GM20431 (cell line): ENCODE measurements around the gene ROGDI.

ENCODE experiments used
- in situ Hi-C: fragments of 300-500 bp; cut with MseI, MboI; formaldehyde crosslinking; loops from one replicate; pipeline ENCODE4 v1.15.0; 2020; ENCODE audit warnings: low sequenced_read_pairs; ENCODE audit not compliant: unreplicated experiment

ROGDI gene

GRCh38 chr16:4772351-4772750, 30.1 kb downstream of the ROGDI start:
- in situ Hi-C loops, result no loop called here

DNA sequence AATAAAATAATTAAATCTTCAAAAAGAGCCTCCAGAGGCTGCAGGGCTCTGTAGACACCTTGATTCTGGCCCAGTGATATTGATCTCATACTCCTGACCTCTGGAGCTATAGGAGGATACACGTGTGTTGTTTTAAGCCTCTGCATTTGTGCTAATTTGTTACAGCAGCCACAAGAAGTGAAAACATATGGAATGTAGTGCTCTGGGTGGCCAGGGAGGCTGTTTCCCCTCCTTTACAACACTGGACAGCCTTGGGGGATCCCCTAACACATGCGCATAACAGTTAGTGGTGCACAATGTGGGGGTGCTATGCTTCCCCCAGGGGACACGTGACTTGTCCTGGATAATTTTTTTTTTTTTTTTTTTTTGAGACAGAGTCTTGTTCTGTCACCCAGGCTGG, 30.8 kb downstream of the ROGDI start:
- in situ Hi-C loops, result no loop called here

GRCh38 chr16:4769306-4769638, 33.2 kb downstream of the ROGDI start:
- in situ Hi-C loops, result no loop called here

GRCh38 chr16:4768549-4769305, 33.7 kb downstream of the ROGDI start:
- in situ Hi-C loops, result no loop called here

DNA sequence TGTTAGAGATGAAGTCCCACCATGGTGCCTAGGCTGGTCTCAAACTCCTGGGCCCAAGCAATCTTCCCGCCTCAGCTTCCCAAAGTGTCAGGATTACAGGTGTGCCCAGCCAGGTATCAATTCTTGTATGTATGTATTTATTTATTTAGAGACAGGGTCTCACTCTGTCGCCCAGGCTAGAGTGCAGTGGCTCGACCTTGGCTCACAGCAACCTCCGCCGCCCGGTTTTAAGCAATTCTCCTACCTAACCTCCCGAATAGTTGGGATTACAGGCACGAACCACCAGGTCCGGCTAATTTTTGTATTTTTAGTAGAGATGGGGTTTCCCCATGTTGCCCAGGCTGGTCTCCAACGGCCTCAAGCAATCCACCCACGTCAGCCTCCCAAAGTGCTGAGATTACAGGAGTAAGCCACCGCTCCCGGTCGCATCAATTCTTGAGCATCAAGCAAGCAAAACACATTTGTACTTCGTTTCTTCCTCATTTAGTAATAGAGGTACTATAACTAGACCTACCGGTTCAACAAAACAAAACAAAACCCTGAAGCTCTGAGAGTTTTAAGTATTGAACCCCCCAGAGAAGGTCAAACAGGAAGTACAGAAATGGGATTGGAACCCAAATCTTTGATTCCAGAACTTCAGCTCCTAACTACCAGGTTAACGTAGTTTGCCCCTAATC, 34.4 kb downstream of the ROGDI start:
- in situ Hi-C loops, result no loop called here

DNA sequence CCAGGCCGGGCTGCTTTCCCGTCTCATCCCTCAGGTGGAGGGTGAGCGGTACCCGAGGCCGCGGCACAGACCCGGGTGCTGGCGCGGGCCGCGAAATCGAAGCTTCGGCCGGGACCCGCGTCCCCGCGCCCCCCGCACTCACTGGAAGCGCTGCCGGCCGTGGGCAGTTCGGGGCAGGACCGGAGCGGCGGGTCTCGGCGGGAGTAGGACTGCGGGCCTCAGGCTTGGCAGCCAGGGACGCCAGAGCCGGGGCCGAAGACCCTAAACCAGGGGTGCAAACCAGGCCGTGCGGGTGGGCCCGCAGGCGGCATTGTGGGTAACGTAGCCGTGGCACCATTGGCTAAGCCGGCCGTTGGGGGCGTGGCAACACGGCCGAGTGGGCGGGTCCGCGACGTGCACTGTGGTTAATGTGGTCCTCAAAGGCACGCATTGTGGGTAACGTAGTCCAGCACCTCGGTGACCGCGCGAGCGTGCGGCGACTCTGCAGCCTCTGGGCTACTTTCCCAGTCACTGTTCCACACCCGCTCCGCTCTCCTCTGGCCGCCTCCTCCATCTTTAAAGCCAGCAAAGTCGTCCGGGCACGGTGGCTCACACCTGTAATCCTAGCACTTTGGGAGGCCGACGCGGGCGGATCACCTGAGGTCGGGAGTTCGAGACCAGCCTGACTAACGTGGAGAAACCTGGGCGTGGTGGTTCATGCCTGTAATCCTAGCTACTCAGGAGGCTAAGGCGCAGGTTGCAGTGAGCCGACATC, 35.4 kb downstream of the ROGDI start, which contains the start of gene ZNF500:
TSS of gene ZNF500 (minus strand) at position 288 of the 754 bp plus-strand sequence. CDS start 1,184 bp downstream, outside the sequence.
- in situ Hi-C loops, result no loop called here

DNA sequence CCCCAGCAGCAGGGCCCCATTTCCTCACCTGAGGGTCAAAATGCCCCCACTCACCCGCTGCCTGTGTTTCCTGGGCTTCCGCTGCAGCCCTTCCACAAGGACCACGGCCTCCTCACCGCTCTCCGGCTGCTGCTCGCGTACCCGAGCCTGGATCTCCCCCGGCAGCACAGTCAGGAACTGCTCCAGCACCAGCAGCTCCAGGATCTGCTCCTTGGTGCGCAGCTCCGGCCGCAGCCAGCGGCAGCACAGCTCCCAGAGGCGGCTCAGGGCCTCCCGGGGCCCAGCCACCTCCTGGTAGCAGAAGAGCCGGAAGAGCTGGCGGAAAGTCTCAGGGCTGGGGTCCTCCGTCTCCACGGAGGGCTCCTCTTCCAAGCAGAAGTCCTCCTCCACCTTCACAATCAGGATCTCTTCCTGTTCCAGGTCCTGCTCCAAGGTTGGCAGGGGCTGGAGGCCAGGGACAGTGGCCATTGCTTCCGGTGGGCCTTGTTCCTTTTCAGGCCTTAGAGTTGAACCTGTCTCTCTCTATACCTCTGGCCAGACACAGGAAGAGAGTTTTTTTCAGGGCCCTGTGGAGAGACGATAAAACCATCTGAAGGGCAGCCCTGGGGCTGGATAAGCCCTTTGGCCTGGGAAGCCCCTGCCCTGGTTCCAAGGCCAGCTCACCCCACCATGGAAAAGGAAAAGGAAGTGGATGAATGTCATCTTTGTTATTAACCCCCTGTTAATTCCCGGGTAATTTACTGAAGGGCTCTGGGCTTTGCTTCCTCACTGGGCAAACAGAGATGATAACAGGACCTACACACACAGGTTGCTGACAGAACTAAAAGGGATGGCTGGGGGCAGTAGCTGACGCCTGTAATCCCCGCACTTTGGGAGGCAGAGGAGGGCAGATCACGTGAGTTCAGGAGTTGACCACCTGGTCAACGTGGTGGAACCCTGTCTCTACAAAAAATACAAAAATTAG, 36.6 kb downstream of the ROGDI start:
- in situ Hi-C loops, result no loop called here

DNA sequence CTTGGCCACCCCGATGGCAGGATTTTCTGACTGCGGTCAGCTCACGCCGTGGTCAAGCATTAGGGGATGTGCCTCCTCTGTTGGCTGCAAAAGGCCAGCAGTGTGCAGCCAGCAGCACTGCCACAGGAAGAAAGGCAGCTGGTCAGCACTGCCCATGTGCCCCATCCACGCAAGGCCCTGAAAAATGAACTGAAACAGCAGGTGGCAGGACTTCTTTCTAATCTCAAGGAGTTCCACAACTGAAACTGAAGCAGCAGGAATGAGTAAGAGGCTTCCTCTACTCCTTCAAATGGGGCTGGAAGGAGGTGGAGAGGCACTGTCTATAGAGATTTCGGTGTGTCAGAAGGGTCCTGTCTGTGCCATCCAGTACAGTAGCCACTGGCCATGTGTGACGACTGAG, 38.6 kb downstream of the ROGDI start:
- in situ Hi-C loops, result no loop called here

GRCh38 chr16:4762205-4762604, 40.2 kb downstream of the ROGDI start:
- in situ Hi-C loops, result no loop called here

GRCh38 chr16:4760221-4760910, 42.1 kb downstream of the ROGDI start:
- in situ Hi-C loops, result no loop called here

GRCh38 chr16:4755687-4756086, 46.7 kb downstream of the ROGDI start:
- in situ Hi-C loops, result no loop called here

DNA sequence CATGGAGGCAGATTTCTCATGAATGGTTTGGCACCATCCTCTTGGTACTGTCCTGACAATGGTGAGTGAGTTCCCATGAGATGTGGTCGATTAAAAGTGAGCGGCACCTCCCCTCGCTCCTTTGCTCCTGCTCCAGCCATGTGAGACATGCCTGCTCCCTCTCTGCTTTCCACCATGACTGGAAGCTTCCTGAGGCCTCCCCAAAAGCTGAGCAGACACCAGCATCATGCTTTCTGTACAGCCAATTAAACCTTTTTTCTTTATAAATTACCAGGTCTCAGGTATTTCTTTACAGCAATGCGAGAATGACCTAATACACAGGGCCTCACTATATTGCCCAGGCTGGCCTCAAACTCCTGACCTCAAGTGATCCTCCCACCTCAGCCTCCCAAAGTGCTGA, 47.6 kb downstream of the ROGDI start:
- in situ Hi-C loops, result no loop called here

DNA sequence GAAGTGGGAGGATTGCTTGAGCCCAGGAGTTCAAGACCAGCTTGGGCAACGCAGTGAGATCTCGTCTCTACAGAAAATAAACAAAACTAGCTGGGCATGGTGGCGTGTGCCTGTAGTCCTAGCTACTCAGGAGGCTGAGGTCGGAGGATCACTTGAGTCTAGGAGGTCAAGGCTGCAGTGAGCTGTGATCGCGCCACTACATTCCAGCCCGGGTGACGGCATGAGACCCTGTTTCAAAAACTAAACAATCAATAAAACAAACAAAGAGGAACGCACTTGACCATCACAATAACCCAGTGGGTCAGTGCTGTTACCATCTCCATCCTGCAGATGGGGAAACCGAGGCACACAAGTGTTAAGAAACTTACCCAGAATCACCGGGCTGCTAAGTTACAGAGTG, 49.2 kb downstream of the ROGDI start:
- in situ Hi-C loops, result no loop called here

DNA sequence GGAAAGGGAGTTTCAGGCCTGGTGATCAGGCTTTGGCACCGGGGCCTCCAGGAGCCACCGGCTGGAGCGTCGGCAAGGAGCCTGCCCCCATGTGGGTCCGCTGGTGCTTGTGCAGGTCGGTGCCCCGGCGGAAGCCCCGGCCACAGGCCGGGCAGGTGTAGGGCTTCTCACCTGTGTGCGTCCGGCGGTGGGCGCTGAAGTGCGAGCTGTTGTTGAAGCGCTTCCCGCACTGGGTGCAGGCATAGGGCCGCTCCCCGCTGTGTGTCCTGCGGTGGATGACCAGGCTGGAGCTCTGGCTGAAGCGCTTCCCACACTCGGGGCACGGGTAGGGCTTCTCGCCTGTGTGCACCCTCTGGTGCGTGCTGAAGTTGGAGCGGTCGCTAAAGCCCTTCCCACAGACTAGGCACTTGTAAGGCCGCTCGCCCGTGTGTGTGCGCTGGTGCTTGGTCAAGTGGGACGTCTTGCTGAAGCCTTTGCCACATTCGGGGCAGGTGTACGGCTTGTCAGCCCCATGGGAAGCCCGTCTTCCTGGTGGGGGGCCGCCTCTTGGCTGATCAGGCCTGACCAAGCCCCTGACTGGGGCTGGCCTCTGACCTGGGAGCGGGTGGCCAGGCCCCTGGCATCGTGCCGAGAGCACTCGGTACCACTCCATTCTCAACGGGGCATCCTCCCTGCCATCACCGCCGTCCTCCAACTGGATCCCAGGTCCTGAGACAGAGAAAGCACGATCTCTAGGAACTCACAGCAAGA, 49.9 kb downstream of the ROGDI start:
- in situ Hi-C loops, result no loop called here

- in situ Hi-C loops, result no loop called here
These were observed 51.5 kb downstream of the ROGDI start for GRCh38 chr16:4750896-4751295.

DNA sequence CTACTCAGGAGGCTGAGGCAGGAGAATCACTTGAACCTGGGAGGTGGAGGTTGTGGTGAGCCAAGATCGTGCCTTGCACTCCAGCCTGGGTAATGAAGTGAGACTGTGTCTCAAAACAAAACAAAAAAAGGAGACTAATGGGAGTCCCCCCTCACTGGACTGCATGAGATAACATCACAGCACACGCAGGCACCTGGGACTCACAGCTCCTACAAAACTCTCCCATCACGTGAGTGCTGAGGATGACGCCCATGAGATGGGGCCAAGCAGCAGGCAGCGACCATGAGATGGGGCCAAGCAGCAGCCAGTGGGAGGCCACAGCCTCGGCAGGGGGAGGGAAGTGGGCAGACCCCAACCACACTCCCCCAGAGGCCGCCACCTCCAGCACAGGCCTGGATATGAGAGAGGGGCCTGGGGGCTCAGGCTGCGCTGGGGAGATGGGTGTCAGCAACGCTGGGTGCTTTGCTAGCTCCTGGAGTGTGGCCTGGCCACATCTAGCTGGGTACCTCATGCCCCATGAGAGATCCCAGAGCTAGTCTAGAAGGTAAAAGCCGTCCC, 52.7 kb downstream of the ROGDI start:
- in situ Hi-C loops, result no loop called here

GRCh38 chr16:4748682-4749411, 53.6 kb downstream of the ROGDI start:
- in situ Hi-C loops, result no loop called here
